Activated naive CD4-positive, alpha-beta T cell (primary cell): ENCODE data around the gene SMIM5.

Source experiments
- DNase-seq, 4 experiments: peaks; one replicate each; lab custom pipeline; 2025; lab: John Stamatoyannopoulos, UW

The SMIM5 gene

DNA sequence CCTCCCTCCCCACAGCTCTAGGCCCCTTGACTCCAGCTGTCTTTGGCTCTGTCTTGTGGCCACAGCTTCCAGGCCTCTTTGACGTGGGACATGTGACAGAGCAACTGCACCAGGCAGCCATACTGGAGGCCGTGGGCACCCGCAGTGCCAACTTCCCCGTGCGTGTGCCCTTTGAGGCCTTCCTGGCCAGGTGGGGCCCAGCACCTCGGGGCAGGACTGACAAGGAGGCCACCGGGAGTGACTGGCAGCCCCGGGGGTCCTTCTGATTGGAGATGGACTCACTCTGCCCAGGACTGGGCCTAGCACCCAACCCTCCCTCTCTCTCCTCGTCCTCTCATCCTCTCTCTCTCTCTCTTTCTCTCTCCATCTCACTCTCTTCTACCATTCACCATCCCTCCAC lies 30.1 kb upstream of the SMIM5 start:
- DNase-seq: no peak

DNA sequence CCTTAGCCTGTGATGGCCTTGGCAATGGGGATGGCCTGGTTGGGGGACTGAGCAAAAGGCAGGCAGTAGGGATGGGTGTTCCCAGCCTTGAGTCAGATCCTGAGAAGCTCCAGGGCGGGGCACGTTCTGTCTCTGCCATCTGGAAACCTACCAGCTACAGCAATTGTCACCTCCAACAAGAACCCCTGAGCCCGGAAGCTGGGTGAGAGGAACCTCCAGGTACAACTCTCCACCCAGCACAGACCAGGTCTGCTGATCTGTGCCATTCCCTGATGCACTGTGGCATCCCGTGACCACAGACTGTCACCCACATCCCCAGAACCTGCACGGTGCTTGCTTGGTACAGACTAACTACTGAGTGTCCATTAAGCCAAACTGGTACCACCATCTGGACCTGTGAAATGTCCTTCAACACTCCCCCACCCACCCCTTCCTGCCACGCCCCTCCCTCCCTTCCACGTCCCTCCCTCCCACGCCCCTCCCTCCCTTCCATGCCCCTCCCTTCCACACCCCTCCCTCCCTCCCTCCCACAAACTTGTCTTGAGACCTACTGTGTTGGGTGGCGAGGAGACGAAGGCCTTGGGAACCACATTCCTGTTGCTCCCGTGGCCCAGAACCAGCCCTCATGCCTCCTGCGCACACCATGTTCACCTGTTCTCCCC lies 29.1 kb upstream of the SMIM5 start:
- DNase-seq: no peak

- DNase-seq: no peak
Measured at GRCh38 chr17:75605790-75606189, 27.4 kb upstream of the SMIM5 start.

GRCh38 chr17:75607086-75607485 lies 26.1 kb upstream of the SMIM5 start:
- DNase-seq: no peak

DNA sequence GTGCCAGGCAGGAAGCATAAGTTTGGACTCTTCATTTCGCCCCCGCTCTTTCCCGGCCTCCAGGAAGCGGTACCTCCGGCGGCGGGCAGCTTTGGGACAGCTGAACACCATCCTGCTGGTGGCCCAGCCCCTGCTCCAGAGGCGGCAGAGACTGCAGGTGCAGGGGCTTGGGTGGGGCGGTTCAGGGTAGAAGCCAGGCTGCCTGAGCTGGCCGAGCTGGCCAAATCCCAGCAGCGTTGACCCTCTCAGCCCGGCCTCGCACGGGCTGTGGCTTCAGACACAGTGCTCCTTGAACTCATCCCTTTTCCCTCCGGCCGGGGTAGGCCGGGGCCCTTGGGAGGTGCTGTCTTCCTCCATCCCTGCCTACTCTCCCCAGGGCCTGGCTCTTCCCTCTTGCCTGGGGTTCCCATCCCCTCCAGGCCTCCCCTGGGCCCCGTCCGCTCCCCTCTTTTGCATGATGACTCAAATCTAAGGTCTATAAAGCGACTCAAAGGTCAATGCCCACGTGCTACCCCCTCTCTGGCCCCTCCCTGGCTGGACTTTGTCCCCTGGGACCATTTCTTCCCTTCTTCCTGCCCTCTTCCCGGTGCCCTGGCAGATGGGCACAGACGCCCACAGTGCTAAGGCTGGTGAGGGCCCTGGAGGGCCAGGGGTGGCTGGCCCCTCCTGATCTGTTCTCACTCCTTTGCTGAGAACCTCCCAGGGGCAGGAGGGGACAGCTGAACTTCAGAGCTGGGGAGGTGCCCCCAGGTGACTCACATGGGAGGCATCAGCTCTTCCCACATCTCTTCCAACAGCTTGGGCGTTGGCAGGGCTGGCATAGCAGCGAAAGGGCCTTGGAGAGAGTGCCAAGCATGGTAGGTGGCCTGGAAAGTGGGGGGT lies 22.9 kb upstream of the SMIM5 start:
- no peak for DNase-seq

GRCh38 chr17:75611851-75612429 lies 21.3 kb upstream of the SMIM5 start:
- DNase-seq: no peak

GRCh38 chr17:75612906-75613626 lies 20.2 kb upstream of the SMIM5 start:
- no peak for DNase-seq

GRCh38 chr17:75614006-75614405 lies 19.2 kb upstream of the SMIM5 start:
- no peak for DNase-seq

GRCh38 chr17:75614556-75615270 lies 18.5 kb upstream of the SMIM5 start:
- DNase-seq: no peak

GRCh38 chr17:75615301-75615700 lies 17.9 kb upstream of the SMIM5 start:
- DNase-seq: no peak

DNA sequence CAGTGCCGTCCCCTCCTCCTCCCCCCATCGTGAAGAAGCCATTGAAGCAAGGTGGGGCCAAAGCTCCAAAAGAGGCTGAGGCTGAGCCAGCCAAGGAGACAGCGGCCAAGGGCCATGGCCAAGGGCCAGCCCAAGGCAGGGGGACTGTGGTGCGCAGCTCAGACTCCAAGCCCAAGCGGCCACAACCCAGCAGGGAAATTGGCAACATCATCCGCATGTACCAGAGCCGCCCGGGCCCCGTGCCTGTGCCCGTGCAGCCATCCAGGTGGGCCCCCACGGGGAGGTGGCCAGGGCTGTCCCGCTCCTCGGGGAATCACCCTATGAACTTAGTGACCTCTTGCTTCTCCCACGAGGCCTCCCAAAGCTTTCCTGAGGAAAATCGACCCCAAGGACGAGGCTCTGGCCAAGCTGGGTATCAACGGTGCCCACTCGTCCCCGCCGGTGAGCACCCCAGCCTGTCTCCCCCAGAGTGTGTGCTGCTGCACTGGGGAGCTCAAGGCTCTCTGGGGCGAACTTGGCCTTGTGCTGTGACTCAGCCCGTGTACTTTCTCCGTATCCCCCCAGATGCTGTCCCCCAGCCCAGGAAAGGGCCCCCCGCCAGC lies 16.6 kb upstream of the SMIM5 start:
- no peak for DNase-seq

DNA sequence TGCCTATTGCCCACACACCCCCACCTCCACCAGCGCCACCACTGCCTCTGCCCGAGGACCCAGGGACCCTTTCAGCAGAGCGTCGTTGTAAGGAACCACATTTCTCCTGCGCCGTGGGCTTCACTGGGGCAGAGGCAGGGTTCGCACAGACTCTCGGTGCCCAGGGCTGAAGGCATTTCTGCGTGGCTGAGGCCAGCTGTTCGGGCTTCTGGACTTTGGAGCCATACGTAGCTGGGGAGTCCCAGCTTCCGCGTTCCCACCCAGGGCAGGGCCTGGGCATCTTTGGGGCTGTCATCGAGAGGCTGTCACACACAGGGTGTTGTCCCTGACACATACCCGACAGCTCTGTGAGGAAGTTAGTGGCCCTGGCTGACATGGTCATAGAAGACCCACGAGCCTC lies 16.0 kb upstream of the SMIM5 start:
- DNase-seq: no peak

GRCh38 chr17:75617675-75618074 lies 15.6 kb upstream of the SMIM5 start:
- no peak for DNase-seq

DNA sequence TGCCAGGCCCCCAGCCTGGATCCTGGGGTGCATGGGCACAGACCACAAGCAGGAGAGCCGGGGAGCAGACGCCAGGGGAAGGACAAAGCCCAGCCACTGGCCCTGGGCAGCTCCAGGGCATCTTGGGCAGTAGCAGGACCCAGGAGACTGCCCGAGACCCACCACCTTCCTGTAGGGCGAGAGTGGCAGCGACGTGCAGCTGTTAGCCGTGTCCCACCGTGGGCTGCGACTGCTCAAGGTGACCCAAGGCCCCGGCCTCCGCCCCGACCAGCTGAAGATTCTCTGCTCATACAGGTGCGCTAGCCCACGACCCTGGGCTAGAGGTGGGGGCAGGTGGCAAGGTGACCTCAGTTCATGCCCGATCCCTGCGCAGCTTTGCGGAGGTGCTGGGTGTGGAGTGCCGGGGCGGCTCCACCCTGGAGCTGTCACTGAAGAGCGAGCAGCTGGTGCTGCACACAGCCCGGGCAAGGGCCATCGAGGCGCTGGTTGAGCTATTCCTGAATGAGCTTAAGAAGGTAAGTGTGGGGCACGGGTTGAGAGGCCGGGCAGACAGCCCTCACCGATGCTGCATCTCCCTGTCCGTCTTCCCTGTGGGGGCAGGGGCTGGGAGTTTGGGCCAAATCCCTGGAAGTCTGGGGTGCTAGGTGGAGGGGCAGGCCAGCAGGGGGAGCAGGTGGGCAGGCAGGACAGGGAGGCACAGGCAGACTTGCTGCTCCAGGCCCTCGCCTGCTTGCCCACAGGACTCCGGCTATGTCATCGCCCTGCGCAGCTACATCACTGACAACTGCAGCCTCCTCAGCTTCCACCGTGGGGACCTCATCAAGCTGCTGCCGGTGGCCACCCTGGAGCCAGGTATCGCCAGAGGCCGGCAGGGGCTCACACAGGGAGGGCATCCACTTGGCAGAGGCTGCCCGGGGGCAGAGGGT lies 13.5 kb upstream of the SMIM5 start:
- DNase-seq: no peak

GRCh38 chr17:75621489-75621888 lies 11.7 kb upstream of the SMIM5 start:
- no peak for DNase-seq

- no peak for DNase-seq
Measured at GRCh38 chr17:75622076-75622475, 11.2 kb upstream of the SMIM5 start.

DNA sequence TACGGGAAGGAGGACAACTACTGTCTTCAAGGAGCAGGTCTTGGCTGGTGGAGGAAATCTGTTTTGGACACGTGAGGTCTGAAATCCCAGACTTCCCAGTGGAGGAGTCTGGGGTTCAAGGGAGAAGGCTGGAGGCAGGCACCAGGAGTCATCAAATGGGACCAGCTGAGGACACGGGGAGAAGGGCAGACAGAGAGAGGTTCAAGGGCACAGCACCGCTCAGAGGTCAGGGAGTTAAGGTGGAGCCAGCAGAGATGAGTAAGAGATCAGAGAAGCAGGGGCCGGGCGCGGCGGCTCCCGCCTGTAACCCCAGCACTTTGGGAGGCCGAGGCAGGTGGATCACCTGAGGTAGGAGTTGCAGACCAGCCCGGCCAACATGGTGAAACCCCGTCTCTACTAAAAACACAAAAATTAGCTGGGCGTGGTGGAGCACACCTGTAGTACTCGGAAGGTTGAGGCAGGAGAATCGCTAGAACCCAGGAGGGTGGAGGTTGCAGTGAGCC lies 10.4 kb upstream of the SMIM5 start:
- DNase-seq: no peak

DNA sequence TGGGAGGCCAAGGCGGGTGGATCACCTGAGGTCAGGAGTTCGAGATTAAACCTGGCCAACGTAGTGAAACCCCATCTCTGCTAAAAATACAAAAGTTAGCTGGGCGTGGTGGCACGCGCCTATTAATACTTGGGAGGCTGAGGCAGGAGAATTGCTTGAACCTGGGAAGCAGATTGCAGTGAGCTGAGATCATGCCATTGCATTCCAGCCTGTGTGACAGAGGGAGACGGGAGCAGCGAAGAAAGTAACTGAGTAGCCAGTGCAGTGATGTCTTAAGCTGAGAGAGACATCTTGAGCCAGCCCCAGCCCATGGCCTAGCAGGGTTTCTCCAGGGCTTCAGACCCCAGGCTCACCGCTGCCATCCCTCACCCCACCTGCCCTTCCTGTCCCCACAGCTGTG lies 9.8 kb upstream of the SMIM5 start:
- DNase-seq: no peak

GRCh38 chr17:75624021-75624420 lies 9.2 kb upstream of the SMIM5 start:
- no peak for DNase-seq

DNA sequence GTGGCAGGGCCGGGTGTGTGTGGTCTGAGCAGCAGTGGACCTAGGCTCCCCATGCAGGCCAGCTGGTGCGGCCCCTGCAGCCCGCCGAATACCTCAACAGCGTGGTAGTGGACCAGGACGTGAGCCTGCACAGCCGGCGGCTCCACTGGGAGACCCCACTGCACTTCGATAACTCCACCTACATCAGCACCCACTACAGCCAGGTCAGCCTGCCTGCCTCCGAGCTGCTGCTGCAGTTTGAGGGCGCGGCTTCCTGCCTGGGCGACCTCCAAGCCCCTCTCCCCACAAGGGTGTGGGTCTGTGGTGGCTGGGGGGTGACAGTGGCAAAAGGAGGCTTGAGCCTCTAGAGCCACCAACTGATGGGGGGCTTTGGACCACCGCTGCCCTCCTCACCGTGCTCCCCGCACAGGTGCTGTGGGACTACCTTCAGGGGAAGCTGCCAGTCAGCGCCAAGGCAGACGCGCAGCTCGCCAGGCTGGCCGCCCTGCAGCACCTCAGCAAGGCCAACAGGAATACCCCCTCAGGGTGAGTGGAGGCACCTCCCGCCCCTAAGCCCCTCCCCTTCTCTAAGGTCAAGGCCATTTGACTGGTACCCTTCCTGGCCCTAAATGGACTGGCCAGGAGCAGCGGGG lies 8.4 kb upstream of the SMIM5 start:
- DNase-seq: no peak
